ENCODE results near the gene SPOPL.
"Not testable (repeated sequence)": the region's sequence is repeated elsewhere in the genome, so short reads cannot be mapped to it uniquely, and the experiment has no call there.

SPOPL gene

GRCh38 chr2:138501425-138502254, at the start of gene SPOPL:
Gene SPOPL (plus strand): TSS chr2:138501770. CDS start chr2:138550217, 48,447 bp downstream.
- in situ Hi-C loops (cut with MboI; ENCODE audit: low sequenced_read_pairs), result no loop called here

GRCh38 chr2:138452324-138452723, 49.2 kb upstream of the SPOPL start:
- in situ Hi-C loops (cut with MboI; ENCODE audit: low sequenced_read_pairs), result no loop called here

GRCh38 chr2:138453815-138454214, 47.8 kb upstream of the SPOPL start:
- in situ Hi-C loops (cut with MboI; ENCODE audit: low sequenced_read_pairs), result no loop called here

- in situ Hi-C loops (cut with MboI; ENCODE audit: low sequenced_read_pairs), result no loop called here
Measured at GRCh38 chr2:138454761-138455160, 46.8 kb upstream of the SPOPL start.

GRCh38 chr2:138455275-138455674, 46.3 kb upstream of the SPOPL start:
- in situ Hi-C loops (cut with MboI; ENCODE audit: low sequenced_read_pairs), result no loop called here

GRCh38 chr2:138455691-138456090, 45.9 kb upstream of the SPOPL start:
- in situ Hi-C loops (cut with MboI; ENCODE audit: low sequenced_read_pairs), result no loop called here

- in situ Hi-C loops (cut with MboI; ENCODE audit: low sequenced_read_pairs), result not testable (repeated sequence)
Measured at GRCh38 chr2:138462689-138463088, 38.9 kb upstream of the SPOPL start.

GRCh38 chr2:138468617-138469016, 33.0 kb upstream of the SPOPL start:
- in situ Hi-C loops (cut with MboI; ENCODE audit: low sequenced_read_pairs), result no loop called here

GRCh38 chr2:138469411-138469810, 32.2 kb upstream of the SPOPL start:
- in situ Hi-C loops (cut with MboI; ENCODE audit: low sequenced_read_pairs), result no loop called here

- in situ Hi-C loops (cut with MboI; ENCODE audit: low sequenced_read_pairs), result no loop called here
Measured at GRCh38 chr2:138470941-138471340, 30.6 kb upstream of the SPOPL start.

- in situ Hi-C loops (cut with MboI; ENCODE audit: low sequenced_read_pairs), result no loop called here
Measured at GRCh38 chr2:138474100-138474825, 27.3 kb upstream of the SPOPL start.

GRCh38 chr2:138475277-138475776, 26.2 kb upstream of the SPOPL start:
- in situ Hi-C loops (cut with MboI; ENCODE audit: low sequenced_read_pairs), result no loop called here

GRCh38 chr2:138476186-138476585, 25.4 kb upstream of the SPOPL start:
- in situ Hi-C loops (cut with MboI; ENCODE audit: low sequenced_read_pairs), result no loop called here

GRCh38 chr2:138476940-138477339, 24.6 kb upstream of the SPOPL start:
- in situ Hi-C loops (cut with MboI; ENCODE audit: low sequenced_read_pairs), result no loop called here

- in situ Hi-C loops (cut with MboI; ENCODE audit: low sequenced_read_pairs), result not testable (repeated sequence)
Measured at GRCh38 chr2:138482796-138483195, 18.8 kb upstream of the SPOPL start.

GRCh38 chr2:138485019-138485418, 16.6 kb upstream of the SPOPL start:
- in situ Hi-C loops (cut with MboI; ENCODE audit: low sequenced_read_pairs), result no loop called here

- in situ Hi-C loops (cut with MboI; ENCODE audit: low sequenced_read_pairs), result no loop called here
Measured at GRCh38 chr2:138486363-138487198, 15.0 kb upstream of the SPOPL start.

- in situ Hi-C loops (cut with MboI; ENCODE audit: low sequenced_read_pairs), result no loop called here
Measured at GRCh38 chr2:138490673-138491494, 10.7 kb upstream of the SPOPL start.

- in situ Hi-C loops (cut with MboI; ENCODE audit: low sequenced_read_pairs), result no loop called here
Measured at GRCh38 chr2:138491495-138491862, 10.1 kb upstream of the SPOPL start.

GRCh38 chr2:138492160-138492559, 9.4 kb upstream of the SPOPL start:
- in situ Hi-C loops (cut with MboI; ENCODE audit: low sequenced_read_pairs), result no loop called here
